Choroid plexus epithelial cell (primary cell): ENCODE measurements around the gene GNA12.

ENCODE experiments used
- DNase-seq: peaks from one replicate; pipeline ENCODE4 v3.0.0-alpha.2; 2010; ENCODE audit warnings: low read depth
- H3K4me3 ChIP-seq: 2 replicates; pipeline ENCODE4 v1.5.1; 2011; ENCODE audit warnings: low read depth, mild to moderate bottlenecking, control low read depth, low read length, moderate library complexity
- CTCF ChIP-seq: conservative IDR thresholded peaks from 2 replicates; pipeline ENCODE4 v1.5.1; 2011; ENCODE audit warnings: low read depth, mild to moderate bottlenecking, control low read depth, inconsistent platforms, low read length, moderate library complexity

The GNA12 gene

GRCh38 chr7:2873686-2874551 lies 29.8 kb upstream of the GNA12 start:
- H3K4me3 ChIP-seq, result no peak overlapping the region
- DNase-seq, result peak; percentile 95
- TF ChIP-seq CTCF, result no peak

- H3K4me3 ChIP-seq, result no peak overlapping the region
- no peak for DNase-seq
- no peak for TF ChIP-seq CTCF
Measured at GRCh38 chr7:2873146-2873545, 29.0 kb upstream of the GNA12 start.

GRCh38 chr7:2872296-2872874 lies 28.3 kb upstream of the GNA12 start:
- no peak for TF ChIP-seq CTCF
- H3K4me3 ChIP-seq, result no peak overlapping the region
- no peak for DNase-seq

GRCh38 chr7:2870471-2870931 lies 26.4 kb upstream of the GNA12 start:
- TF ChIP-seq CTCF, result no peak
- H3K4me3 ChIP-seq, result no peak overlapping the region
- peak; percentile 73 for DNase-seq

- no peak overlapping the region for H3K4me3 ChIP-seq
- no peak for TF ChIP-seq CTCF
- no peak for DNase-seq
Measured at GRCh38 chr7:2869981-2870380, 25.9 kb upstream of the GNA12 start.

GRCh38 chr7:2866601-2867000 lies 22.5 kb upstream of the GNA12 start:
- no peak for DNase-seq
- no peak overlapping the region for H3K4me3 ChIP-seq
- no peak for TF ChIP-seq CTCF
